Stimulated activated CD4-positive, alpha-beta T cell treated with anti-CD3 and anti-CD28 coated beads, Interleukin-15, amount 100 ng/mL, for 24 hours (primary cell): Measurements from ENCODE around the gene SUSD6.
"Not testable (repeated sequence)": the region's sequence is repeated elsewhere in the genome, so short reads cannot be mapped to it uniquely, and the experiment has no call there.

Experiments
- DNase-seq: peaks from one replicate; pipeline ENCODE4 v3.0.0-alpha.2; 2020

SUSD6 gene

DNA sequence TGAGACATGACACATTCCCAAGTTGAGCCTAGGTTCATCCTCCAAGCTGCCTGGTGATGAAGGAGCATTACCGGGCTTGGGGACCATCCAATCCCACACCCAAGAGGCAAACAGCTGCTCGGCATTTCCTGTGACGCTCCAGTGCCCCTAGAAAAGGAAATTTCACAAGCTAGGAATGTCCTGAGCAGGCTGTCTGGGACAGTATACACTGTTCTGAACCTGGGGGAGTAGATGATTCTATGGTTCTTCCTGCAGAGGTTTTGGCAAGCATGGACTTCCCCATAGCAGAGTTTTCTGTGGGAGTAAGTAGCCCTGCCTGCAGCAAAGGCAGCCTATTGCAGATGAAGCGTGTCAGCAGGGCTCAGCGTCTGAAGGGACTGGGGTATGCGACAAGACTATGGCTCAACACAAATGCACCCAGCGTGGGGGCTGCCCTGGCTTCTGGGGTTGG, 108.1 kb downstream of the SUSD6 start:
- DNase-seq, result no peak

DNA sequence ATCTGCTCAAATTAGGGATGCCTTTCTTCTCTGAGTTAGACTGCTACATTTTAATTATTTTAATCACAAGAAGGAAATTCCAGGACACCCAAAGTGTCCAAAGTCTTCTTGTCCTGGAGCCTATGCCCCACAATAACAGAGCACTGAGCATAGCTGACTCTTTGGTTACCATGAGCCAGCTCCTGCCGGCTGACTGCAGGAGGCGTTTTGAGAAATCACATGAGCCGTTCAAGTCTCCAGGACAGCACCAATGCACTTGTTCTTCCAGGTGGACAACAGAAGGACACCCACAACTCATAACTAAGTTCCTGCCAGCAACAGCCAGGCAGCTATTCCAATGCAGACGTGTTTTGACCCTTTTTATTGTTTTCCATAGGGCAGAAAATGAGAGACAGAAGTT, 109.5 kb downstream of the SUSD6 start:
- no peak for DNase-seq

DNA sequence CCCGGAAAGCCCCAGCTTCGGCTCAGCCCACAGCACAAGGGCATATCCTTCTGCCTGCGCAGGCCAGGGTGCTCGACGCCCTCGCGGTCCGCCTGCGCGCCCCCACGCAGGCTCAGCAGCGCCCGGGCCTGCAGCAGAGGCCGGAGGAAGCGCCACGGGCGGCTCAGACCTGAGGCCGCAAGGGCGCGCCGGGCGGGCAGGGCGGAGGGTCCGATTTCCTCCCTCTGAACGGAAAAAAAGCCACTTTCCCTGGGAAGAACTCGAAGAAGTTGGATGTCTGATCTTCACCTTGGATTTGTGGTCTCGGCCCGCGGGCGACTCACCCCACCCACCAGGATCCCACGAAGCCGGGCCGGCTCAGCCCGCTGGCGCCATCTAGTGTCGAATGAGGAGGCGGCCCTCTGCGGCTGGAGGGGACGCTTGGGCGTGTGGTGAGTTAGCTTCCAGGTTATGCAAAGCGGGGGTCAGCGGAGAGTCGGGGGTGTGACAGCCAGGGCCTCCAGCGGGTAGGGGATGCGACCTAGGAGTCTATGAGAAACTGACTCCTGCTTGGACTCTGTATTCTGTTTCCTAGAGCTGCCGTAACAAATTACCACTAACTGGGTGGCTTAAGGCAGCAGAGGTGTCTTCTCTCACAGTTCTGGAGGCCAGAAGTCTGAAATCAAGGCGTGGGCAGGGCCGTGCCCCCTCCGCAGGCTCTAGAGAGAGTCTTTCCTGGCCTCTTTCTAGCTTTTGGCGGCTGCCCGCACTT, 115.5 kb downstream of the SUSD6 start:
- DNase-seq, result peak; percentile 88

DNA sequence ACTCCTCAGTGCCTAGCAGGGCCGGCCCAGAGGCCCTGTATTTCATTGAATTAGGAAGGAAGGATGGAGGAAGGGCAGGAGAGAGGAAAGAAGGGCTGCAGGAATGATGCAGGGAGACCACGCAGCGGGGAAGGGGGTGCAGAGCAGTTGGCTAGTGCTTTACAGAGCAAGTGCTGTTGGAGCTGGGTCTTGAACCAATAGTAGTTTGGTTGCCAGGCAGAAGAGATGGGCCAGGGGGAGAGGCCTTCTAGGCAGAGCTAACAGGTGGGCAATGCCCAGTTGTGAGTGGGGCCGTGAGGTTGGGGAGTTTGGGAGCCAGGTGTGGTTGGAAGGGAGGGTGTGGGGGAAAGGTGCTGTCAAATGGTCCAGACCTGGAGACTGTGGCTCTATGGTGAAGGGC, 116.5 kb downstream of the SUSD6 start:
- no peak for DNase-seq

DNA sequence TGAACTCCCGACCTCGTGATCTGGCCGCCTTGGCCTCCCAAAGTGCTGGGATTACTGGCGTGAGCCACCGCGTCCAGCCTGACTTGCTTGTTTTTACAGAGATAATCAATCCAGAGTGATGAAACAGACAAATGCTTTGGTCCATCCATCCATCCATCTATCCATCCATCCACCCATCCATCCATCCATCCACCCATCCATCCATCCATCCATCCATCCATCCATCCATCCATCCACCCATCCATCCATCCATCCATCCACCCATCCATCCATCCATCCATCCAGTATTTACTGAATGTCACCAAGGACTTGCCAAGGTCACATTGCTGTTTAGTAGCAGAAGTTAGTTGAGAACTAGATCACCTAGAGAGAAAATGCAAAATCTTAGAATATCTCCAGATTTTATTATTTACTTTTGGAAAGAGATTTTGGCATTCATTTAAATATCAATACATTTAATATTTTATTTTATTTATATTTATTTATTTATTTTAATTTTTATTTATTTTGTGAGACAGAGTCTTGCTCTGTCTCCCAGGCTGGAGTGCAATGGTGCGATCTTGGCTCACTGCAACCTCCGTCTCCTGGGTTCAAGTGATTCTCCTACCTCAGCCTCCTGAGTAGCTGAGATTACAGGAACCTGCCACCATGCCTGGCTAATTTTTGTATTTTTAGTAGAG, 120.7 kb downstream of the SUSD6 start:
- DNase-seq, result not testable (repeated sequence)

DNA sequence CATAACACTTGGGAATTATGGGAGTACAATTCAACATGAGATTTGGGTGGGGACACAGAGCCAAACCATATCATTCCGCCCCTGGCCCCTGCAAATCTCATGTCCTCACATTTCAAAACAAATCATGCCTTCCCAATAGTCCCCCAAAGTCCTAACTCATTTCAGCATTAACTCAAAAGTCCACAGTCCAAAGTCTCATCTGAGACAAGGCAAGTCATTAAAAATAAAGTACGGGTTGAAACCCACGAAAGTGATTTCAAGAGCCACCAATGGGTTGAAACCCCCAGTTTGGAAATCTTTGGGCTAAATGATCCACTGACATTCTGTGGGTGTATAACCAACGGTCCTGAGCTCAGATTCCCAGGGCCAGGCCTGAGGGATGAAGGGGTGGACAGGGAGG, 125.0 kb downstream of the SUSD6 start:
- DNase-seq, result not testable (repeated sequence)

DNA sequence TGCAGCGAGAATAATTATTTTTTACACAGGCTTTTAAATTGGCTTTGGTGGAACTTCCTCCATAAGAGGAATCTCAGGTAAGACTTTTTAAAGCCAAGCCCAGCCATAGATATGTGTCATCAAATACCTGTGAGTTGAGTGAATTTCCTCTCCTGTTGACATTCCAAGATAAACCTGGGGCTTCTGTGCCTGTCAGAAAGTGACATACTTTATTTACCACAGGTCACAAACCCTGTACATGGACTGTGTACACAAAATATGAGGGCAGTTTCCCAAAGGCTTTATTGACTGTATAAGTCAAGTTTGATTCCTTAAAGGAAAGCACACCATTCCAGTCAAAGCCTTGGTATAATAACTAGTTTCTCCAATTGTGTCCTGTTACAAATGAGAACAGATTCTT, 129.7 kb downstream of the SUSD6 start:
- no peak for DNase-seq

DNA sequence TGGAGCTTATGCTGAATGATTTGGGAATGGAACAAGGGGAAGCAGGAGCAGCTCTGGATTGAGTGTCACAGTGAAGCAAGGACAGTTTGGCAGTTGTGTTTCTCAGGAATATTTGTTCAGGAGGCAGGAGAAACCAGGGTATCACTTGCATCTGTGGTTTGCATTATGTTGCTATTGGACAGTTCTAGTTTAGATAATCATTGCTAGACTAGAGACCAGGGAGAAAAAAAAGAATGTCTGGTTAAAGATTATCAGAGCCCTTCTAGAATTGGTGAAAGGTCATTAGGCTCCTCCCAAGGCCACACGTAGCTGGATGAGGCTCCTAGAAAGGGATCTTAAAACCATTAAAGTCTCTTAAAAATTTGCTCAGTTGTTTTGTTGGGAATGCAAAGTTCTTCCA, 138.6 kb downstream of the SUSD6 start:
- DNase-seq, result no peak

DNA sequence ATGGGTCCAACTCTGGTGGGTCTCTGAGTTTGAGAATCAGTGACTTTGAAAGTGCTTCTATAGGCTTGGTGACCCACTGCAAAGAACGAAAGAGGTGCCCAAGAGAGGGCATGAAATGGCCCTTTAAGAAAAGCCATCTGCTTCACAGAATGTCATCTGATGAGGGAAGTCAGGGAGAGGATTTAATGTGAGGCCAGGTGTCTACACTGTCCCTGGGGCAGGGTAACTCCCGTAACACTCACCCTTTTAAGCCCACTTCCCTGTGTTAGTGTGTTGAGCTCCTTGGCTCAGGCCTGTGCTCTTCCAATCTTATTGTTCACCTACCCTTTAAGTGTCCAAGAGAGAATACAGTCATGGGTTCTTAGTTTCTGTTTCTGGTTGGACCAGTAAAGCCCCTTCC, 139.1 kb downstream of the SUSD6 start:
- no peak for DNase-seq

DNA sequence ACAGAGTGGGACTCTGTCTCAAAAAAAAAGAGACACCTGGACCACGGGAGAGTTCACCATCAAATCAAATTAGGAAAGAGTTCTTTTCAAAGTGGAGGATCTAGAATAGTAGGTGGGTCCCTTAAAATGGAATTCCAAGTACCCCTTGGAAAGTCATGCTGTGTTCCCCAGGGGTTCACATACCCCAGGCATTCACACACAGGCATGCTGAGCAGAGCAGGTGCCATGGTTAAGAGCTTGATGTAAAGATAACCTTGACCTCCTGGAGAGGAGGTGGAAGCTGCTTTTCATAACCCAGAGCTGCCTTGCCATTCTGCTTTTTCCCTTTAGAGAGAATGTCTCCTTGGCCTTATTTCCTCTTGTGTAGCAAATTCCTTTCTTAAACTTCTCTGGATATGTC, 141.4 kb downstream of the SUSD6 start:
- no peak for DNase-seq

DNA sequence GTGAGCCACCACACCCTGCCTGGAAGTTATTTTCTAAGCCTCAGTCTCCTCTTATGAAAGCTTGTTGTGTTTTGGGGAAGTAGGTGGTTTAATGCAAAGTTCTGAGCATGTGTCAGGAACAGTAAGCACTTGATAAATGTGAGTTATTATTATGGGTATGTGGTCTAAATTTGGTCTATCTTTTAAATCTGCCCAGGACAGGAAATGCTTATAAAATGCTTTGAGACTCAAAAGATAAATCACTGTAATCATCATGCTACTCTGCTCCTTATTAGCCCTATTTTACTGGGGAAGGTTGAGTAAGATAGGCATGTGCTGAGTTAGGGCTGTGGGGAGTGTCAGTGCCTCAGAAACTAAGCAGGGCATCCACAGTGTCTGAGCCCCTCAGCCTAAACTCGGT, 142.5 kb downstream of the SUSD6 start:
- DNase-seq, result no peak

DNA sequence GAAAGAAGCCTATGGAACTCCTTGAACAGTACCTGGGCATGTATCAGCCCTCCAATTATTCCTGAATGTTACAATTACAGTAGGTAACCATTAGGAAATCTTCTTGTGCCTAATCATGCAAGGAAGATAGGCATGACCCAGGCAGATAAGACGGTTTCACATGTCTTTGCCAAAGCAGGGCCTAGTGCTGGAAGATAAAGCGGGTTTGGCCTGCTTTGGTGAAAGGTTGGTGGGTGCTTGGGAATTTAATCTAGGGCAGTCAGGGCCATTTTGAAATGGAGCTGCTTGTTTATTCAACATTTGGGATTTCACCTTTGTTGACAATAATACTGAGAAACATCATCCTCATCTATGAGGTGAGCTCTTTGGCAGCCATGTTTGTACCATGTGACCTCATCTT, 143.1 kb downstream of the SUSD6 start:
- DNase-seq, result no peak

DNA sequence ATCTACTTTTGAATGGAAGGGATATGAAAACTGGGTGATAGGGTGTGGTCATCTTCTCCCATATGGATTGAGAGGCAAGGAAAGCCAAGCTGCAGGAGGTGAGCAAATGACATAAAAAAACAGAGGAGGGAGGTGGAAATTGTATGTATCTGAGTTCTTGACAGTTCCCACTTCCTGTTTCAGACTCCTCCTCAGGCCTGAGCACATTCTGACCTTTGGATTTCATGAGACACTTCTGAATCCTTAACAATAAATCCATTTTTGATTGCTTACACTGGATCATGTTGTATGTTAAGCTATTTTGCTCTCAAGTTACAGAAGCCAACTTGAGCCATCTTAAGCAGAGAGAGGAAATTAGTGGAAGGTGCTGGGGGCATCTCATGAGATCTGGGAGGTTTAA, 143.9 kb downstream of the SUSD6 start:
- DNase-seq, result no peak

DNA sequence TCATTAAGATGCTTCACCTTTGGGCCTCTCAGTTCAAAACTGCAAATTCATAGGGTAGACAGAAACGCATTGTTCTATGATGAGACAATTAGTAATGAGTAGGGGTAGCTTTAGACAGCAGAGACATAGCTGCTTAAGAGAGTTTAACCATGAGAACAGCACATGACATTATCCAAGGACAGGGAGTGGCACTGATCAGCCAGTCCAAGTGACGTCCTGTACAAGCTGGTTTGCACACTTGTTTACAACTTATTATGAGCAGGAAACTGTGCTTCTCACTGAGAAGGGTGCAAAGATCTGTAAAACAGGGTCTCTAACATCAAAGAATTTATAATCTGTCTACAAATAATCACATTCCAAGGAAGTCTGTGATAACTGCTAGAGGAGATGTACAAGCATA, 144.4 kb downstream of the SUSD6 start:
- DNase-seq, result no peak

DNA sequence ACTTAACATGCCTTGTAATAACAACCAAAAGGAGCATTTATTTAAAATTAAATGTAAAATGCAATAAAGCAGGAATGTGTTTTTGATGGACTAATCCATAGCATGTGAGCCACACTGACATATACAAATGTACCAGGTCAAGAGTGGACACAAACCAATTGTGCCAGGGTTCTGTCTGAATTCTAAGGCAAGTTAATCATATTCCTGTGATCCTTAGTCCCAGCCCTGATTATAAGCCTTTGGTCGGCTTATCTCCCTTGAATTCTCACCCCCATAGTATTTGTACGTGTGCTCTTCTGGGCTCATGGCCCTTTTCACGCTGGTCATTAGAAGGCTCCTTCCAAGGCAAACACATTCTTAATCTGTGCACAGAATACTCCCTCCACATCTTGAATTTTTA, 144.9 kb downstream of the SUSD6 start:
- DNase-seq, result no peak

DNA sequence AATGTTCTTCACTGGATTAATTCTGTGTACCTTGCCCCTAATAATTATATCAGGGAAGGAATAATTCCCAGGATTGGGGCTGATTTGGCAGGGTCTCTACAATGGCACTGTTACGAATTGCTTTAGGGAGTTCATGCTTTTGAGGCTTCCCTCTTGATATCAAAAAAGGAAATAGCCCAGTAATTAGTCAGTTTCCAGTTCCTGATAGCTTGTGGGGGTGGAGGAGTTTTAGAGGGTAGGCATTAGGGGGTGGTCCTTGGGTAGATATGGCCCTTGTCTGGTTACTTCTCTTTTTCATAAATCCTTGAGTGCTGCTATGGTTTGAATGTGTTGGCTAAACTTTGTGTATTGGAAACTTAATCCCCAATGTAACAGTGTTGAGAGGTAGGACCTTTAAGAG, 149.4 kb downstream of the SUSD6 start:
- DNase-seq, result no peak

DNA sequence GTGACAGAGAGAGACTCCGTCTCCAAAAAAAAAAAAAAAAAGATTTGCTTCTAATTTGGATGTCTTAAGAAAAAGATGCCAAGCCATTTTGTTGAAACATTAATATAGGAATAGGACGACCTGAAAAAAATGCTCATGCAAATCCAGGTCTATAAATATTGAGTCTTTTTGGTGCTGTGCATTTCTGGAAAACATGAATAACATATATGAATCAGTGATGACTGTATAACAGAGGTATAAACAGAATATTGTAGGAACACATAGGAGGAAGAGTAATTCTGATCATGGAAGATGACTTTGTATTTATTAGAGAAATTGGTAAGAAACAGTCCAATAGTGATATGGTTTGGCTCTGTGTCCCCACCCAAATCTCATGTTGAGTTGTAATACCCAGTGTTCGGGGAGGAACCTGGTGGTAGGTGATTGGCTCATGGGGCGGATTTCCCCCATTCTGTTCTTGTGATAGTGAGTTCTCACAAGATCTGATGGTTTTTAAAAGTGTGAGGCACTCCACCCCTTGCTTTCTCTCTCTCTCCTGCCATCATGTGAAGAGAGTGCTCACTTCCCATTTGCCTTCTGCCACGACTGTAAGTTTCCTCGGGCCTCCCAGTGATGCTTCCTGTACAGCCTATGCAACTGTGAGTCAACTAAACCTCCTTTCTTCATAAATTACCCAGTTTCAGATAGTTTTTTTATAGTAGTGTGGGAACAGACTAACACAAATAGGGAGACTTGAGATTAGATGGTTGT, 152.5 kb downstream of the SUSD6 start:
- peak; percentile 62 for DNase-seq
